M059J (cell line): ENCODE measurements around the gene FASTK. TPM values are rescaled to one million over a fixed set of nuclear protein-coding genes. Genes with fewer than 3 reads are reported as not detected.

Experiments used
- DNase-seq: peaks from one replicate; pipeline ENCODE4 v3.0.0-alpha.2; 2012; ENCODE audit warnings: low read depth
- total RNA-seq: library from RNA; depleted of rRNA; stranded (reverse); fragments of >200 nt; shearing (Covaris generic); gene quantifications from 2 replicates; pipeline ENCODE4 v1.2.3, GENCODE V29; 2014

FASTK gene
- total RNA-seq, 1 experiment from 2014 or later, result 97.9 TPM

- no peak for DNase-seq
Measured at GRCh38 chr7:151095828-151096475, 15.3 kb upstream of the FASTK start.

- no peak for DNase-seq
Measured at GRCh38 chr7:151095123-151095797, 14.7 kb upstream of the FASTK start.

GRCh38 chr7:151094675-151095074 lies 14.1 kb upstream of the FASTK start:
- no peak for DNase-seq

GRCh38 chr7:151093748-151094147 lies 13.1 kb upstream of the FASTK start:
- DNase-seq, result no peak

- DNase-seq, result no peak
Measured at GRCh38 chr7:151091988-151092387, 11.4 kb upstream of the FASTK start.

- DNase-seq, result no peak
Measured at GRCh38 chr7:151091431-151091830, 10.8 kb upstream of the FASTK start.

GRCh38 chr7:151091003-151091402 lies 10.4 kb upstream of the FASTK start:
- DNase-seq, result no peak

GRCh38 chr7:151089893-151090730 lies 9.5 kb upstream of the FASTK start:
- no peak for DNase-seq

GRCh38 chr7:151088856-151089699 lies 8.5 kb upstream of the FASTK start:
- no peak for DNase-seq

- DNase-seq, result no peak
Measured at GRCh38 chr7:151088019-151088855, 7.6 kb upstream of the FASTK start.

- DNase-seq, result peak; percentile 70
Measured at GRCh38 chr7:151087245-151088018, 6.8 kb upstream of the FASTK start.

- peak; percentile 46 for DNase-seq
Measured at GRCh38 chr7:151086802-151087244, 6.2 kb upstream of the FASTK start.

- DNase-seq, result peak; percentile 89
Measured at GRCh38 chr7:151085691-151086620, 5.3 kb upstream of the FASTK start, which contains the start of gene AGAP3. TSS of gene AGAP3 (plus strand) at chr7:151086475. CDS start at chr7:151086742, 267 bp downstream.

- no peak for DNase-seq
Measured at GRCh38 chr7:151085329-151085690, 4.7 kb upstream of the FASTK start.

GRCh38 chr7:151083824-151084160 lies 3.2 kb upstream of the FASTK start:
- DNase-seq, result no peak

- DNase-seq, result peak; percentile 70
Measured at GRCh38 chr7:151083071-151083823, 2.6 kb upstream of the FASTK start, which contains the start of gene TMUB1. TSS of gene TMUB1 (minus strand) at chr7:151083493. CDS start at chr7:151082563, 930 bp downstream.

- DNase-seq, result no peak
Measured at GRCh38 chr7:151082141-151083070, 1.8 kb upstream of the FASTK start.
